Measurements from ENCODE around the gene PAPLN. TPM values are rescaled to one million over a fixed set of nuclear protein-coding genes. Genes with fewer than 3 reads are reported as not detected.

Gene PAPLN
- total and polyA plus RNA-seq, 2 experiments from 2014 or later: 7.6 to 13.4 TPM

DNA sequence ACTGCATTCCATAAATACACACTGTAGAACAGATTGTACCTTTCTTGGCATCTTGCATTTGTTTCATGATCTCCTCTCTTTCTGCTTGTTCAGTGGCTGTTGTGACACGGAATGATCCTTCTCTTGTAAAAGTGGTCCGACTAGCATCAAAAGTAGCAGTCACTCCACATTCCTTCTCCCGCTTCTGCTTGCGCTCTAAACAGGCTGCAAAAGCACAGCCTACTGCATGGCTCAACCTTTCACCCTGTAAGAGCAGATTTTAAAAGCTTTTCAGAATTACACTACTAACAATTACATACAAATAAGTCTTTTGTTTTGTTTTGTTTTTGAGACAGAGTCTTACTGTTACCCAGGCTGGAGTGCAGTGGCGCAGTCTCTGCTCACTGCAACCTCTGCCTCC, 49.8 kb downstream of the PAPLN start:
- WGBS (ENCODE audit: low lambda C conversion rate, missing lambda C conversion rate): 80% methylated on average over 5 of the region's 5 CpGs
- no peak overlapping the region for H2AFZ ChIP-seq
- no peak for TF ChIP-seq EZH2phosphoT487 (IDR thresholded peaks at IDR 0.05; ENCODE audit: low read depth, severe bottlenecking, unreplicated experiment)
- TF ChIP-seq, protein P1, sequence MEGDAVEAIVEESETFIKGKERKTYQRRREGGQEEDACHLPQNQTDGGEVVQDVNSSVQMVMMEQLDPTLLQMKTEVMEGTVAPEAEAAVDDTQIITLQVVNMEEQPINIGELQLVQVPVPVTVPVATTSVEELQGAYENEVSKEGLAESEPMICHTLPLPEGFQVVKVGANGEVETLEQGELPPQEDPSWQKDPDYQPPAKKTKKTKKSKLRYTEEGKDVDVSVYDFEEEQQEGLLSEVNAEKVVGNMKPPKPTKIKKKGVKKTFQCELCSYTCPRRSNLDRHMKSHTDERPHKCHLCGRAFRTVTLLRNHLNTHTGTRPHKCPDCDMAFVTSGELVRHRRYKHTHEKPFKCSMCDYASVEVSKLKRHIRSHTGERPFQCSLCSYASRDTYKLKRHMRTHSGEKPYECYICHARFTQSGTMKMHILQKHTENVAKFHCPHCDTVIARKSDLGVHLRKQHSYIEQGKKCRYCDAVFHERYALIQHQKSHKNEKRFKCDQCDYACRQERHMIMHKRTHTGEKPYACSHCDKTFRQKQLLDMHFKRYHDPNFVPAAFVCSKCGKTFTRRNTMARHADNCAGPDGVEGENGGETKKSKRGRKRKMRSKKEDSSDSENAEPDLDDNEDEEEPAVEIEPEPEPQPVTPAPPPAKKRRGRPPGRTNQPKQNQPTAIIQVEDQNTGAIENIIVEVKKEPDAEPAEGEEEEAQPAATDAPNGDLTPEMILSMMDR (IDR thresholded peaks at IDR 0.05; ENCODE audit: poor library complexity): no peak
- no peak for TF ChIP-seq EZH2 (IDR thresholded peaks at IDR 0.05; ENCODE audit: borderline replicate concordance)
- DNase-seq (ENCODE audit: low spot score): no peak
- H3K36me3 ChIP-seq (replicated peaks; ENCODE audit: insufficient read depth, low read depth): no peaks in the 10 kb centered on the region
- H4K20me1 ChIP-seq (ENCODE audit: insufficient read depth, poor library complexity, severe bottlenecking): no peaks in the 10 kb centered on the region
- no peak overlapping the region for H3K27ac ChIP-seq
- H3K9me2 ChIP-seq (replicated peaks; ENCODE audit: insufficient read depth): no peaks in the 10 kb centered on the region
- H3K4me2 ChIP-seq: no peak overlapping the region
- peaks cover 9% of the 10 kb centered on the region for H3K4me1 ChIP-seq (ENCODE audit: insufficient read depth)
- no peak overlapping the region for H3K4me3 ChIP-seq
- no peaks in the 10 kb centered on the region for H3K27me3 ChIP-seq
- no peaks in the 10 kb centered on the region for H3K79me2 ChIP-seq
- H3K9me3 ChIP-seq (ENCODE audit: low read depth): no peaks in the 10 kb centered on the region

DNA sequence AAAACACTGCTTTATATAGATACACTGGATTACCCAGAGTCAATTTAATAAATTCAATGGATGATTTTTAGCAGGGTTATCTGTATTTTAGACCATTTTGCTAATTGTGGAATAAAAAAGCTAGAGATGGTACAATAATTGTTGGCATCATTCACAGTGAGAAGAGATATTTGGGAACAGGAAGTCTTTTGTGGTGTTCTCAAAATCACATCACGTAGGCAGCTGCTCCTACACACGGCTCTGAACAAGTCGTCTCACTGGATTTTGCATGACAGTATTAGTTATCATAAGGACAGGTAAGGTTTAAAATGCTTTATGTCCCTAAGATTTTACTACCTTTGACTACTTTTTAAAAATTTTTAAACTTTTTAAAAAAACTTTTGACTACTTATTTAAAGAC, 52.0 kb downstream of the PAPLN start:
- Histone ChIP-seq H3K9me2 (replicated peaks; ENCODE audit: insufficient read depth) (no peaks in the 10 kb centered on the region), H3K4me3 (no peak overlapping the region), H3K4me2 (no peak overlapping the region), H2AFZ (no peak overlapping the region), H3K27ac (no peak overlapping the region), H3K36me3 (replicated peaks; ENCODE audit: insufficient read depth, low read depth) (no peaks in the 10 kb centered on the region), H4K20me1 (ENCODE audit: insufficient read depth, poor library complexity, severe bottlenecking) (no peaks in the 10 kb centered on the region), H3K79me2 (no peaks in the 10 kb centered on the region), H3K9me3 (ENCODE audit: low read depth) (no peaks in the 10 kb centered on the region), H3K4me1 (ENCODE audit: insufficient read depth) (peaks cover 9% of the 10 kb centered on the region), H3K27me3 (no peaks in the 10 kb centered on the region)
- TF ChIP-seq, protein P1 (IDR thresholded peaks at IDR 0.05; ENCODE audit: poor library complexity): no peak
- no peak for TF ChIP-seq EZH2phosphoT487 (IDR thresholded peaks at IDR 0.05; ENCODE audit: low read depth, severe bottlenecking, unreplicated experiment)
- TF ChIP-seq EZH2 (IDR thresholded peaks at IDR 0.05; ENCODE audit: borderline replicate concordance): no peak
- no peak for DNase-seq (ENCODE audit: low spot score)
- 87% methylated on average over 3 of the region's 3 CpGs for WGBS (ENCODE audit: low lambda C conversion rate, missing lambda C conversion rate)

DNA sequence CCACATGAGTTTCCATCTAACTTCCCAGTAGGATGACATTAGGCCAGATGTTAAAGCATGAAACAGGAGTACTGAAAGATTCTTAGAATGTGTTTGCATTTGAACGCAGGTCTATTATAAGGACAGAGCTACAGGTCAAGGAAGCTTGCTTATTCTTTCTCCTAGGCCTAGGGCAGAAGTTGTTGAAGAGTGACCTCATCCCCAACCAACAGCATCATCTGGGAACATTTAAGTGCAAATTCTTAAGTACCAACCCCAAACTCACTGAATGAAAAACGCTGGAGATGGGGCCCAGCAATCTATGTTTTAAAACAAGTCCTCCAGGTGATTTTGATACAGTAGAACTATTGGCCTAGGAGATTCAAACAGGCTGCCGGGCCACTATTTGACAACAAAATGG, 52.4 kb downstream of the PAPLN start:
- no peaks in the 10 kb centered on the region for H3K79me2 ChIP-seq
- H3K4me1 ChIP-seq (ENCODE audit: insufficient read depth): peaks cover 9% of the 10 kb centered on the region
- no peak overlapping the region for H3K27ac ChIP-seq
- no peaks in the 10 kb centered on the region for H4K20me1 ChIP-seq (ENCODE audit: insufficient read depth, poor library complexity, severe bottlenecking)
- H2AFZ ChIP-seq: no peak overlapping the region
- no peak overlapping the region for H3K4me3 ChIP-seq
- H3K9me3 ChIP-seq (ENCODE audit: low read depth): no peaks in the 10 kb centered on the region
- TF ChIP-seq EZH2 (IDR thresholded peaks at IDR 0.05; ENCODE audit: borderline replicate concordance) (no peak), EZH2phosphoT487 (IDR thresholded peaks at IDR 0.05; ENCODE audit: low read depth, severe bottlenecking, unreplicated experiment) (no peak)
- TF ChIP-seq, protein P1 (IDR thresholded peaks at IDR 0.05; ENCODE audit: poor library complexity): no peak
- H3K4me2 ChIP-seq: no peak overlapping the region
- 67% methylated on average over 3 of the region's 3 CpGs for WGBS (ENCODE audit: low lambda C conversion rate, missing lambda C conversion rate)
- H3K36me3 ChIP-seq (replicated peaks; ENCODE audit: insufficient read depth, low read depth): no peaks in the 10 kb centered on the region
- no peak for DNase-seq (ENCODE audit: low spot score)
- H3K27me3 ChIP-seq: no peaks in the 10 kb centered on the region
- H3K9me2 ChIP-seq (replicated peaks; ENCODE audit: insufficient read depth): no peaks in the 10 kb centered on the region

DNA sequence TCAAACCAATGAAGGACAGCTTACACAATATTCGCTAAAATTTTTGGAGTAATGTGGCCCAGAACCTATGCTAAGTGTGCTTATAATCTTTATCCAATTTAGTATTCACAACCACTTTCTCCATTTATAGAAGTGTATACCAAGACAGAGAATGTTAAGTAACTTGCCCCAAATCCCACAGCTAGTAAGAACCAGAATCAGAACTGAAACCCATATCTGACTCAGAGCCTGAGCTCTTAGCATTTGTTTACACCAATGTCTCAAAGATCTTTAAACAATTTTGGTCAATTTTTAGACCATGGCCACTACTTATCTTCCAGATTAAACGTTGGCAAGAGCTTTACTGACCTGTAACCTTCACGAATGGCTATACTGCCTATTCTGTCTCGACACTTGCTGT, 53.0 kb downstream of the PAPLN start:
- Histone ChIP-seq H3K9me3 (ENCODE audit: low read depth) (no peaks in the 10 kb centered on the region), H3K4me1 (ENCODE audit: insufficient read depth) (peaks cover 9% of the 10 kb centered on the region), H3K36me3 (replicated peaks; ENCODE audit: insufficient read depth, low read depth) (no peaks in the 10 kb centered on the region), H3K79me2 (no peaks in the 10 kb centered on the region), H3K27me3 (no peaks in the 10 kb centered on the region), H3K9me2 (replicated peaks; ENCODE audit: insufficient read depth) (no peaks in the 10 kb centered on the region), H3K27ac (no peak overlapping the region), H2AFZ (no peak overlapping the region), H4K20me1 (ENCODE audit: insufficient read depth, poor library complexity, severe bottlenecking) (no peaks in the 10 kb centered on the region), H3K4me3 (no peak overlapping the region), H3K4me2 (no peak overlapping the region)
- TF ChIP-seq EZH2 (IDR thresholded peaks at IDR 0.05; ENCODE audit: borderline replicate concordance) (no peak), EZH2phosphoT487 (IDR thresholded peaks at IDR 0.05; ENCODE audit: low read depth, severe bottlenecking, unreplicated experiment) (no peak)
- TF ChIP-seq, protein P1 (IDR thresholded peaks at IDR 0.05; ENCODE audit: poor library complexity): no peak
- DNase-seq (ENCODE audit: low spot score): no peak
- WGBS (ENCODE audit: low lambda C conversion rate, missing lambda C conversion rate): 75% methylated on average over 4 of the region's 4 CpGs

Data from hepatocyte (in vitro differentiated cells).